Body of pancreas (tissue), 4 donors: ENCODE results near the gene EXD3.

Experiments
- CTCF ChIP-seq, 7 experiments: fragments of 450-650 bp in 4 of 7; fragments of 200-600 bp in 3 of 7; sonication (generic) in 3 of 7; IDR thresholded peaks; one replicate each; pipeline ENCODE4 v1.5.1; 2016 to 2019; ENCODE audit warnings: antibody characterized with exemption in 7 of 7
- POLR2A ChIP-seq, 3 donors: fragments of 450-650 bp; IDR thresholded peaks; one replicate each; pipeline ENCODE4 v1.6.1; 2016; ENCODE audit warnings: antibody characterized with exemption in 3 of 3, mild to moderate bottlenecking in 2 of 3

- TF ChIP-seq POLR2A (IDR thresholded peaks at IDR 0.05) = no peak
- TF ChIP-seq CTCF (IDR thresholded peaks at IDR 0.05) = no peak
Measured at GRCh38 chr9:137449931-137450538, 27.1 kb upstream of the EXD3 start.
